ENCODE data around the gene NXPE1.

NXPE1 gene

DNA sequence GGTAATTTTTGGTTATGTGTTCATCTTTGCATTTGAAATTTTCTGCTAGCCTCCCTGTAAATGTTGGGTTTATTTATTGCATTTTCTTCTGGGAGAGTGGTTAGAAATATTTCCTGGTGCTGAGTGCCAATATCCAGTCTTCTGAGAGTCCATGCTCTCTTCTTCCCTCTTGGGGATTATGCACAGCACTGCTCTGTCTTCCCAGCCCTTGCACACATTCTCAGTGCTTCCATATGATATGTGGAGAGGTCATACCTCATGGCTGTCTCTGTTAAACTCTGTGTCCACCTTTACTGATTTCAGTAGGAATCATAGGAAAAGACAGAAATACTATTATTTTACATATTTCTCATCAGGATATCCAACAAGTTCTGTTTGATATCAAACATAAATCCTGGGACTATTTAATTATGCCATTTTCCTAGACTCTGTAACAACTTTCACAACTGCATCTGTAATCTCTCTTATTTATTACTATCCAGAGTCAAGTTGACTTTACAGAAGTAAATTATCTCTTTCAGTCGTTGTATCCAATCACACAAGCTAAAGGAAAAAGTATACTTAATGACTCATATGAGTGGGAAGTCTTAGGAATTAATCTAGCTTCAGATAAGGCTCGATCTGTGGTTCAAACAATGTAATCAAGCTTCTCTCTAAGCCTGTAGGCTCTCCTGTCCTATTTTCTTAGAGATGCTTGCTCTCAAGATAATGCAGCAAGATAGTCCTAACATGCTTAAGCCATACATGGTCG, 2.7 kb upstream of the NXPE1 start:
- no peak for DNase-seq (ENCODE audit: low read depth in 2 of 2)

DNA sequence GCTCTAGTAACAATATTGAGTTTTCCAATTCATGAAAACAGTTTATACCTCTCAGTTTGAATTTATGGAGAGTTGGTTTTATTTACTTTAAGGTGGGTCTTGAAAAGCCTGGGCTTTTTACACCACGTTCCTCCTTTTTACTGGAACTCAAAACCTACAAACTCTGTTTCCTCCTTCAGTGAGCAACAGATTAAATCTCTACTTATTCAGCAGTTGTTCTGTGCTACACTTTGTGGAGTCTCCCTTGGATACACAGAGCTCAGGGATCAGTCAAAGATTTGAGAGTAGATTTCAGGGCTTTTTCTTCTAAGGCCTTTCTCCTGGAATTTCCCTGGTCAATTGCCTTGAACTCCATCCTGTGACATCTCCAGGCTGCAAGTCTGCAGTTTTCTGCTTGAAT, 3.5 kb downstream of the NXPE1 start:
- no peak for DNase-seq (ENCODE audit: low read depth in 2 of 2)

DNA sequence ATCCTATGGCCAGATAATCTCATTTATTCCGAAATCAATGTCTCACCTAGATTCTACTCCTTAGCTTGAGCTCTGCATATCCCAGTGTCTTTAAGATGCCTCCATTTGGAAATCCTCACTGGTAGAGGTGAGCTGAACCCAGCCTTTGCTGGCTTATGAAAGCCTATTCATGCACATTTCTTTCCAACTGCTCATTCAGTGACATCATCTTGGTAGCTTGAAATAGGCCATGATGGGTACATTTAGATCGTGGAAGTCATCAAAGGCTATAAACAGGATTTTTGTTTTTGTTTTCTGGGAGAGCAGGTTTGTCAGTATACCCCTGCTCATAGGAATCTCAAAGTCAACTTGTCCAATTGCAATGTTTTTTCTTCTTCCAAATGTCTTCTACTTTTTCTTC, 6.0 kb downstream of the NXPE1 start:
- DNase-seq (ENCODE audit: low read depth in 2 of 2): no peak

DNA sequence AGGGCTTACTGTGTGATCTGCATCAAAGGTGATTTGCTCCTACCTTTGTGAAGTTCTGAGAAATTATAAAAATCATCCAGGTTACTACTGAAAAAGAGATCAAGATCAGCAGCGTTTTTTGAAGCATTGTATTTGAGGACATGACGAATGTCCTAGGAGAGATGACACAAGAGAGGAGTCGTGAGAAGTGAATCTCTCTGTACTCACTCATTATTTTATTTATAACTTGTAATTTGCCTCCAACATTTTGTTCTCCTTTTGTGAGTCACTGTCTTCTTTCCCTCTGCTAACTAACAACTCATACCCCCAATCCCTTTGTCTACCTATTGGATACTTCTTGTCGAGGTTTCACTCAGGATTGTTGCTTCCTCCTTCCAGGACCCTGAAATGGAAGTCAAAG, 8.6 kb downstream of the NXPE1 start:
- no peak for DNase-seq (ENCODE audit: low read depth in 2 of 2)

DNA sequence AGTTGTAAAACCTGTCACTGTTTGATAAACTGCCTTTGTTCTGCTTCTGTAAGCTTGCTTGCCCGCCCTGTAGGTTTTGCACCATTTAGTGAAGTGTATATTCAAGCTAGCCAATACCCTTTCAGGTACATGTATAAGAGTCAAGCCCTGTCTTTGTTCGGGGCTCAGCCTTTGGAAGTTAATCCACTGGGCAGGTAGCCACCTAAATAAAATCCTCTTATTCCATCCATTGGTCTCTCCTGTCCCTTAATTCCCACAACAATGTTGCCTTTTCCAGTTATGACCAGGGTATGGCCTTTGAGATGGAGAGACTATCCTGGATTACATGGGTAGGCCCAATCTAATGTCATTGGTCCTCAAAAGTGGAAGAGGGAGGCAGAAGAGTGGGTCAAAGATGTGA, 34.0 kb downstream of the NXPE1 start:
- no peak for DNase-seq (ENCODE audit: low read depth in 2 of 2)

DNA sequence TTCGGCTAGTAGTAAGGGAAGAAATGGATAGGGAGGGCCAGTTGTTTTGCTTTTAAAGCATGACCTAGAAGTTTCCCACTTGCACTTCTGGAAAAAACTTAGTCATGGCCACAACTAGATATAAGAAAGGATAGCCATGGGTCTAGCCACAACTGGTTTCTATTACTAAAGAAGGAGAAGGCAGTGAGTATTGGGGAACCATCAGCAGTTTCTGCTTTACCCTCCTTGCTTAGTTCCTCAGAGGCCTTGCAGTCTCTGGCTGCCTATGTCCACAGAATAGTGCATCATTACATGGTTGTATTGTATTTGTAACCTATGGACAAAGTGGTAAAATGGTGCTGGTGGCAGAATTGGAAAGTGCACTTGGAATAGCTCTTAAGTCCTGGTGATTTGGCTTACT, 35.6 kb downstream of the NXPE1 start:
- DNase-seq (ENCODE audit: low read depth in 2 of 2): no peak

DNA sequence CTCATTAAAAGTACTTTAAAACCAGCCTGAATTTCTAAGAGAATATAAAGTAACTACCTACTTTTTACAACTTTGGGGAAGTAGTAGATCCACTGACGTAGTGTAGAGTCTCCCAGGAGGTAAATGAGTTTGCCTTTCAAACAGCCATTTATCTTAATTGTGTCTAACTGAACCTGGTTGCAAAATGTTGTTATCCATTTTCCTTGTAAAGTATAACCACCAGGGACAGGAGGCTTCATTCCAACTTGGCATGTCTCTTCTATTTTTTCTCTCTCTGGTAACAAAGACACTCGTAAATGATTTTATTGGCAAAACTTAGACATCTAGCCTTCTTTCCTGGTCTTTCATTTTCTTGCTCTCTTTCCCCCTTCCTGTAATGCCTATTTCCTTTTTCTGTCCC, 36.9 kb downstream of the NXPE1 start:
- no peak for DNase-seq (ENCODE audit: low read depth in 2 of 2)

DNA sequence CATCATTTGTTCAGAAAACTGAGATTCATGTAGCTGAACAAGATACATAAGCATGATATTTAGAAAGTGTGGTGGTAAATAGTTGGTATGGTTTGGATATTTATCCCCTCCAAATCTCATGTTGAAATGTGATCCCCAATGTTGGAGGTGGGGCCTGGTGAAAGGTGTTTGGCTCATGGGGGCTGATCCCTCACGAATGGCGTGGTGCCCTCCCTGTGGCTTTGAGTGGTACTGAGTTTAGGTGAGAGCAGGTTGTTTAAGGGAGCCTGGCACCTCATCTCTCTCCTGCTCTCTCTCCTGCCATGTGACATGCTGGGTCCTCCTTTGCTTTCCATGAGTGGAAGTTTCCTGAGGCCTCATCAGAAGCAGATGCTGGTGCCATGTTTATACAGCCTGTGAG, 48.1 kb downstream of the NXPE1 start:
- DNase-seq (ENCODE audit: low read depth in 2 of 2): no peak

DNA sequence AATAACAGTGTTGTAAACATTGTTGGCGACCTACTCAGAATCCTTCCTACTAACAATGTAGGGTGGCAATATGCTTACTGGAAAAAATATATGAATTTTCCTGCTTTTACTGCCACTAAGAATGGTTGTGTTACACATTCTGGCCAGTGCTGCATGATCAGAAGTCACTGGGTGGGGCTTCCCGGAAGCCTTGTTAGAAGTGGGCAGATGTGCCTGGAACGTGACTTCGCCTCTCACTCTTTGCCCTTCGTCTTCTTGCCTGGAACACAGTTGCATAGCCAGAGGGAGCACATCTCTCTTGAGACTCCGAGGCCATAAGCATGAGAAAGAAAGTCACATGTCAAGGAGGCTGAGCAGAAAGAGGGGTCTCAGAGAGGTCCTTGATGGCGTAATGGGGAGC, 48.6 kb downstream of the NXPE1 start:
- DNase-seq (ENCODE audit: low read depth in 2 of 2): no peak

DNA sequence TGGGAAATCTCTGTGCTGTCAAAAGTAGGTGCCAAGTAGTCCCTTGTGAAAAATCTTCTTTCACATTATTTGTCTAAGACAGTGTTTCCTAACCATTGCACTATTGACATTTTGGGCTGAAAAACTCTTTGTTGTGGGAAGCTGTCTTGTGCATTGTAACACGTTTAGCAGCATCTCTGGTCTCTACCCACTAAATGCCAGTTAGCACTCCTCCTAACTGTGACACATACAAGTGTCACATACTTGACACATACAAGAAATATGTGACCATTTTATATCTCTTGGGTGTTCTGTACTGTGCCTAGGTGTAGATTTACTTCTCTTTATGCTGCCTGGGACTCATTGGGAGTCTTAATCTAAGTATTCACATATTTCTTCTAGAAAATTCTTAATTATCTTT, 57.8 kb downstream of the NXPE1 start:
- no peak for DNase-seq (ENCODE audit: low read depth in 2 of 2)

DNA sequence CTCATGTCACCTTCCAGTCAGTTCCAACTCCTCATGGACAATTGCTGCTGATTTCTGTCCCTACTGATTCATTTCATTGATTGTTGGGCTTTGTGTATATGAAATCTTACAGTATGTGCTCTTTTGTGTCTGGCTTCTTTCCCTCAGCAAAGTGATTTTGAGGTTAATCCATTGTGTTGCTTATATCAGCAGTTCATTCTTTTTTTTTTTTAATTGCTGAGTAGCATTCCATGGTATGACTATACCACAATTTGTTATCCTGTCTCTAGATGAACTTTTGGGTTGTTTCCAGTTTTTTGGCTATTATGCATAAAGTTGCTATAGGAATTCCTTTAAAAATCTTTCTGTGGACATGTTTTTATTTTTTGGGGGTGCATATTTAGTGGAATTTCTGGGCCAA, 59.9 kb downstream of the NXPE1 start:
- no peak for DNase-seq (ENCODE audit: low read depth in 2 of 2)

DNA sequence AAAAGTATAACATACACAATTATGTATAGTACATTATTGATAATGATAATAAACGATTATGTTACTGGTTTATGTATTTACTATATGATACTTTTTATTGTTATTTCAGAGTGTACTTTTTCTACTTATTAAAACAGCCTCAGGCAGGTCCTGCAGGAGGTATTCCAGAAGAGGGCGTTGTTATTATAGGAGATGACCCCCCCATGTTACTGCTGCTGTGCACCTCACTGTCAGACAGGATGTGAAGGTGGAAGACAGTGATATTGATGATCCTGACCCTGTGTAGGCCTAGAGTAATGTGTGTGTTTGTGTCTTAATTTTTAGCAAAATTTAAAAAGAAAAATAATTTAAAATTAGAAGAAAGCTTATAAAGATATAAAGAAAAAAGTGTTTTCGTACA, 62.8 kb downstream of the NXPE1 start:
- DNase-seq (ENCODE audit: low read depth in 2 of 2): no peak

DNA sequence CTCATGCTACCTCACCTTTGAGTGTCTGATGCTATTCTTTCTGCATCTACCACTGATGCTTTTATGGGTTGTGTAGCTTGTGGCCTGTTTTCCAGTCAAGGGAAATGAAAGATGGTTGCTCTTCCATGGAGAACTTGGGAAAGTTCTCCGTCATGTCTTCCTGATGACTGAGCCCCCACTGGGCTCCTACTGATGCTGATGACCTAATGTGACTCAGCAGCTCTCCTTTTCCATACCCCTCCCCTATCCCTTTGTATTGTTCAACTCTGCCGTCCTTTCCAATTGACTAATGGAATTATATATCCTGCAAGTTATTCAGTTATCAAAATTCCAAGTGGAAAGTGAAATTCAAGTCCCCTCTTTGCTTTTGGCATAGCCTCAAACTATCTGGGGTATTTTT, 75.8 kb downstream of the NXPE1 start:
- no peak for DNase-seq (ENCODE audit: low read depth in 2 of 2)

DNA sequence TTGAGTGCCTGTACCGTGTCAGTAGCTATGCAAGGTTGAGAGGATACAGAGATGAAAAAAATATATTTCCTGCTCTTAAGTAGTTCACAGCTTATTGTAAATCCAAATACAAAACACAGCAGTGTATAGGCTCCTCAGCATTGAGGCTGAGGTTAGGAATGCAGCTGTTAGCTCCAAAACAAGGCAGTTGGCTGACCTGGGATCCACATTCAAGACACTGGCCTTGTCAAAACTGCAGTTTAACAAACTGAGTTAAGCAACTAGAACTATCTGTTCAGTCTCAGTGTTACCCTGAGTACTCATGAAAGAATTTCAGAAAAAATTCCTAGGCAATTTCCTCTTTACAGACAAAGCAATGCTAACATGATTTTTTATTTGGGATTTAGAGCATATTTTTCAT, 77.6 kb downstream of the NXPE1 start:
- no peak for DNase-seq (ENCODE audit: low read depth in 2 of 2)

DNA sequence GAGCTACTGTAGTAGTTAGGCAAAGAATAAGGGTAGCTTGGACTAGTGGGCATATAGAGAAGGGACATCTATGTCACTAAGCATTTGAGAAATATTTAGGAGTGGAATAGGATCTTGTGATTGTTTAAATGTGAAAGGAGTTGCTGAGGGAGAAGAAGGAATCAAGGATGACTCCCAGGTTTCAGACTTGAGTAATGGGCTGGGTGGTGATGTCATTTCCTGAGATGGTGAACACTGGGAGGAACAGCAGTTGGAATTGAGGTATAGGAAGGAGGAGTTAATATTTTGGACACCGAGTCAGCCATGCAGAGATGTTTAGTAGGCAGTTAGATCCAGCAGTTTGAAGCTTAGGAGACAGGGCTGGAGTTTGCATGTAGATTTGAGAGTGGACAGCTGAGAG, 80.3 kb downstream of the NXPE1 start:
- no peak for DNase-seq (ENCODE audit: low read depth in 2 of 2)

DNA sequence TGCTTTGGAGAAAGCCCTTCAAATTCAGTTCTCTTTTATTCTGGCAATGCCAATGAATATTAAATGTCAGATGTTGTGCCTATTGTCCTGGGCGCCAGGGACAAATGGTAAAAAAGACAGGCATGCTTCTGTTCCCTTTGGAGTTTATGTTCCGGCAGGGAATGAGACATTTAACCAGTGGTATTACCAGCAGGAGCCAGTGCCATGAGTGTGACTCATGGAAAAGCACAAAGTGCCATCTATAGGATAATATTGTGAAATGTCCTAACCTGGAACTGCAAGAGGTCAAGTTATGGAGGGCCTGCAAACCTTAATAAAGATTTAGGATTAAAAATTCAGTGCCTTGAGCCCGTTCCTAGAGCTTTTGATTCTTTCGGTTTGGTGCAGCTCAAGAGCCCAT, 80.9 kb downstream of the NXPE1 start:
- no peak for DNase-seq (ENCODE audit: low read depth in 2 of 2)

DNA sequence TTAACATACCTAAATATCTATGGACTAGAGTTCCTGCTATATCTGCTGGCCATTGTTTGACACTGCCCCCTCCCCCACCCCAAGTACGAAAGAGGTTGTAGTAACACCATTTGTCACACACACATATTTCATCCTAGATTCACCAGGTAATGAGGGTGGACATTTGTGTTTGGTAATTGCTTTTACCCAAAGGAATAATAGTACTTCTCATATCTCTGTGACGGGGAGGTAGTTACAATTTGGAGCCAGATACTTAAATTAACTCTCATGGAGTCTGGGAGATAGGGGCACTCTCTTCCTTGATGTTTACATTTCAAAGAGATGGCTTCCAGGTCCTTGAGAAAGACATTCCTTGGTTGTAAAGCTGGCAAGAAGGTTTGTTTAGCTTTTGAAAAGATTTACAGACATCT, 81.7 kb downstream of the NXPE1 start:
- no peak for DNase-seq (ENCODE audit: low read depth in 2 of 2)

DNA sequence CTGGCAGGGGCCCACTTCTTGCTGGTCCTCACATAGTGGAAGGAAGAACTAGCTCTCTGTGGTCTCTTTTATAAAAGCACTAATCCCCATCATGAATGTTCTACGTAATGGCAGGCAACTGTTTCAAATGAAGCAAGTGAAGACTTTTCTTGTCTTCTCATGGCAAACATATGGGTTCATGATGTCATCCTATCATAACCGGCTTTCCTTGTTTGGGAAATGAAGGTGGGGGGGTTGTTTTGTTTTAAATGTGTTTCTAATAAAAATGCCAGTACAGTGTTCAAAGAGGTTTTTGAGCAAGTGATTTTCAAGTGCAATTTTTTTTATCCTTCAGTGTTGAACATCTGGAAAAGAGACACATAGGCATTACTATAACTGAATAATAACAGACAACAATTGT, 87.0 kb downstream of the NXPE1 start:
- no peak for DNase-seq (ENCODE audit: low read depth in 2 of 2)
